ENCODE measurements around the gene RCAN3. TPM values are rescaled to one million over a fixed set of nuclear protein-coding genes. Genes with fewer than 3 reads are reported as not detected.

RCAN3 gene
- total and polyA plus RNA-seq, 8 donors: 2.9 to 52.0 (median 8.7) TPM

GRCh38 chr1:24498589-24498988 is 4.0 kb upstream of the RCAN3 start:
- H3K4me3 ChIP-seq: no peak overlapping the region
- 81 to 92% (median 84%) methylated on average over 12 of the region's 12 CpGs for WGBS, 5 donors
- no peaks in the 10 kb centered on the region for H3K36me3 ChIP-seq
- H3K4me1 ChIP-seq: peaks cover 0 to 17% (median 9%) of the 10 kb centered on the region in 4 donors
- TF ChIP-seq EP300 (IDR thresholded peaks at IDR 0.05) (no peak), POLR2AphosphoS5 (IDR thresholded peaks at IDR 0.05) (no peak), POLR2A (IDR thresholded peaks at IDR 0.05) (no peak)
- intact Hi-C loops (cut with DNase I; ENCODE audit: low total_unique reads): no loop called here
- no peaks in the 10 kb centered on the region for H3K9me3 ChIP-seq
- H3K27ac ChIP-seq: no peak overlapping the region
- no peak for DNase-seq
- peaks cover 0 to 6% (median 0%) of the 10 kb centered on the region in 3 donors for H3K27me3 ChIP-seq

DNA sequence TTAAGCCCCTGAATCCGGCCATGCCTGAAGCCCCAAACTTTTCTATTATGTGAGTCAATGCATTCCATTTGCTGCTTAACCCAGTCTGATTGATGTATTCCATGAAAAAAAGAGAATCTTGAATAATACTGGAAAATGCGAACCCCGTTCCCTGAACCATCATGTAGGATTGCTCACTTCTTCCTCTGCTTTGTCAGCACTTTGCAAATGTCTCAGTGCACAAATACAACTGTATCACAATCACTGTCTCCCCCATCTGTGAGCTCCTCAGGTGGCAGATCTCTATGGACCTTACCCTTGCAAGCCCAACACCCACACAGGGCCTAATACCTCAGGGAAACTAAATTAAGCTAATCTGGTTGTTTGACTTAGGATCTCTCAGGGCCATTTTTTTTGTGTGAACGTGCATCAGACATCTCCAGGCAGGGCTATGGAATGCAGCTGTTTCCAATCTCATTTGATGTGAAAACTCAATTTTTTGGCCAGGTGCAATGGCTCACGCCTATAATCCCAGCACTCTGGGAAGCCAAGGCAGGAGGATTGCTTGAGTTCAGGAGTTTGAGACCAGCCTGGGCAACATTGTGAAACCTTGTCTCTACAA is 2.1 kb upstream of the RCAN3 start:
- WGBS, 5 donors: 71 to 85% (median 75%) methylated on average over 5 of the region's 5 CpGs
- TF ChIP-seq POLR2A (IDR thresholded peaks at IDR 0.05): no peak
- TF ChIP-seq EP300 (IDR thresholded peaks at IDR 0.05): no peak
- TF ChIP-seq POLR2AphosphoS5 (IDR thresholded peaks at IDR 0.05): no peak
- no peak for TF ChIP-seq CTCF (IDR thresholded peaks at IDR 0.05)
- peaks cover 5 to 36% (median 20%) of the 10 kb centered on the region in 4 donors for H3K4me1 ChIP-seq
- no peak overlapping the region for H3K27ac ChIP-seq
- H3K36me3 ChIP-seq: no peaks in the 10 kb centered on the region
- no peaks in the 10 kb centered on the region for H3K9me3 ChIP-seq
- H3K4me3 ChIP-seq: no peak overlapping the region
- peaks cover 0 to 6% (median 0%) of the 10 kb centered on the region in 3 donors for H3K27me3 ChIP-seq
- no peak for DNase-seq
- intact Hi-C loops (cut with DNase I; ENCODE audit: low total_unique reads): no loop called here

GRCh38 chr1:24501371-24502064 is 1.1 kb upstream of the RCAN3 start:
- H3K4me3 ChIP-seq: peak overlapping the region; percentile 57 to 72 (median 66)
- no peak for TF ChIP-seq POLR2AphosphoS5 (IDR thresholded peaks at IDR 0.05)

DNA sequence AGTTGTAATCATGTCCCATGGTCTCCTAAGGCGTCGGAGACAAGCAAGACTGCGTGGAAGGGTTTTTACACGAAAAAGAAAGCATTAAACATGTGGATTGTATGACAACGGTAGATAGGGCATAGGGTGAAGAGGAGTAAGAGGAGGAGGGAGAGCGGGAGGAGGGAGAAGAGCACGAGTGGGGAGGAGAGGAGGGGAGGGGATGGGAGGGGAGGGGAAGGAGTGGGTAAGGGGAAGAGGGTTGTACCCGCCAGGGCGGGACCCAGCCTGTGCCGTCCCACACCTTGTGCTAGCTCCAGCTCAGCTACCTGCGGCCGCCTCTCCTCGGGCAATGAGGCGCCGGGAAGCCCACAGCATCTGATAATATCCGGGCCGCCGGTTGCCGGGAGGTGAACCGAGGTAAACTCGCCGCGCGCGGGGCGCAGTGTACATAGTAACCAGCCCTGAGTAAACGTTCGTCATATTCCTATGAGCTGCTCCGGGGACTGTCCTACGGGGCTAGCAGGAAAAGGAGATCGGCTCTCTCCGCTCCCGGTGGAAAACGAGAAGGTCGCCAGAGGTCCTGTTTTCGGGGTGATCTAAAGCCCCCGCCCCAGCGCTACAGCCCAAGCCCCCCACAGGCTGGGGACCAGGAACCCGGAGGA is 449 bp upstream of the RCAN3 start:
- 0 to 4% (median 1%) methylated on average over 27 to 39 of the region's 39 CpGs for WGBS, 5 donors
- TF ChIP-seq EP300 (IDR thresholded peaks at IDR 0.05) (no peak), POLR2AphosphoS5 (IDR thresholded peaks at IDR 0.05) (peak; percentile 31 to 82 (median 66)), POLR2A (IDR thresholded peaks at IDR 0.05) (peak in 1 of 4 donors; percentile 25), CTCF (IDR thresholded peaks at IDR 0.05) (no peak)
- Histone ChIP-seq H3K9me3 (no peaks in the 10 kb centered on the region), H3K36me3 (no peaks in the 10 kb centered on the region), H3K27ac (peak overlapping the region; percentile 91 to 99 (median 94)), H3K4me1 (peaks cover 9 to 51% (median 30%) of the 10 kb centered on the region in 4 donors), H3K4me3 (peak overlapping the region; percentile 57 to 72 (median 66)), H3K27me3 (no peaks in the 10 kb centered on the region)
- intact Hi-C loops (cut with DNase I; ENCODE audit: low total_unique reads): no loop called here
- DNase-seq: peak; percentile 91 to 95

More at GRCh38 chr1:24501371-24502064, 1.1 kb upstream of the RCAN3 start:
- peak; percentile 32 to 61 for DNase-seq
- Histone ChIP-seq H3K4me1 (peaks cover 5 to 45% (median 26%) of the 10 kb centered on the region in 4 donors), H3K9me3 (no peaks in the 10 kb centered on the region), H3K27ac (peak overlapping the region; percentile 91 to 99 (median 94)), H3K36me3 (no peaks in the 10 kb centered on the region), H3K27me3 (peaks cover 0 to under 1% (median 0%) of the 10 kb centered on the region in 3 donors)
- WGBS, 5 donors: 47 to 59% (median 52%) methylated on average over 16 of the region's 16 CpGs
- intact Hi-C loops (cut with DNase I; ENCODE audit: low total_unique reads): no loop called here

DNA sequence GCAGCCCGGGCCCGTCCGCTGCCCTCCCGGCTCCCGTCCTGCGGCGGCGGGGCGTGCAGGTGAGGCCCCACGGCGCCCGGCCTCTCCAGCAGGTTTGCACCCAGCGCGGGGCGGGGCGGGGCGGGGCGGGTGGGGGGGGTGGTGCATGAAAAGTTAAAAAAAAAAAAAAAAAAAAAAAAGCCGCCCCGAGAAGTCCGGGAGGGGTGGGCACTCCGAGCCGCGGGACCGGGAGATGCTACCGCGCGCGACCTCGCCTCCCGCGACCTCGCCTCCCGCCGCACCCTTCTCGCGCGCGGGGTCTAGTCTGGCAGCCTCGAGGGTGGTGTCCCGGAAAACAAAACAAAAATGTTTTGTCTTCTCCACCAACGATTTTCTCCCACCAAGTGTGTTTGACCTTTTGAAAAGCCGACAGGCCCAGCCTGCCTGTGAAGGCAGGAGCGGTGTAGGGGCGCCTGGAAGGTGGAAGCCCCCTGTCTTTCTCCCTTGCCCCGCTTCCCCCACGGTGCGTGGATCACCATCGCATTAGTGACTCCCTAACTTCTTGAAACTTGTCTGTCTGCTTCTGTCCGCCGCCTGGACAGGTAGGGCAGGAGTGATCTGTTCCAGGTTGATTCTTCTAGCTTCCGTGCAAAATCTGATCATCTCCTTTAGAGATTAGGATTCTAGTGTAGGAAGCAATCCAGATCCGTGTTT is 569 bp downstream of the RCAN3 start:
- Histone ChIP-seq H3K9me3 (no peaks in the 10 kb centered on the region), H3K27me3 (no peaks in the 10 kb centered on the region), H3K36me3 (no peaks in the 10 kb centered on the region), H3K4me3 (peak overlapping the region; percentile 57 to 72 (median 66)), H3K4me1 (peaks cover 15 to 61% (median 38%) of the 10 kb centered on the region in 4 donors), H3K27ac (peak overlapping the region; percentile 91 to 99 (median 94))
- intact Hi-C loops (cut with DNase I; ENCODE audit: low total_unique reads): no loop called here
- 1 to 4% (median 1%) methylated on average over 34 to 53 of the region's 53 CpGs for WGBS, 5 donors
- peak in 1 of 2 donors; percentile 56 for DNase-seq
- no peak for TF ChIP-seq POLR2AphosphoS5 (IDR thresholded peaks at IDR 0.05)
